GM21390 (cell line): Measurements from ENCODE around the gene CEND1.

ENCODE experiments used
- ATAC-seq: cut with Tn5 transposase; IDR thresholded peaks from one replicate; pipeline ENCODE4 v1.9.1; 2021; ENCODE audit not compliant: unreplicated experiment

Gene CEND1

GRCh38 chr11:789943-790342, at the start of gene CEND1:
CEND1 (minus strand) TSS chr11:790090; CDS start chr11:788576, 1,514 bp downstream.
- ATAC-seq = no peak

GRCh38 chr11:839280-839623, 49.4 kb upstream of the CEND1 start:
- no peak for ATAC-seq

- no peak for ATAC-seq
Observed at GRCh38 chr11:838441-839279, 48.8 kb upstream of the CEND1 start.

GRCh38 chr11:837990-838307, 48.1 kb upstream of the CEND1 start:
- ATAC-seq = no peak

- no peak for ATAC-seq
Observed at GRCh38 chr11:837189-837989, 47.5 kb upstream of the CEND1 start.

GRCh38 chr11:836700-837099, 46.8 kb upstream of the CEND1 start:
- ATAC-seq = no peak

- ATAC-seq = no peak
Observed at GRCh38 chr11:836274-836673, 46.4 kb upstream of the CEND1 start.

- no peak for ATAC-seq
Observed at GRCh38 chr11:834371-835316, 44.8 kb upstream of the CEND1 start.

GRCh38 chr11:833849-834311, 44.0 kb upstream of the CEND1 start:
- ATAC-seq = no peak

- no peak for ATAC-seq
Observed at GRCh38 chr11:833114-833791, 43.4 kb upstream of the CEND1 start.

- ATAC-seq = no peak
Observed at GRCh38 chr11:832529-833113, 42.7 kb upstream of the CEND1 start, which contains the start of gene CD151. CD151 (plus strand) TSS chr11:832952; CDS start chr11:836070, 3,118 bp downstream.

GRCh38 chr11:831961-832528, 42.2 kb upstream of the CEND1 start:
- ATAC-seq = no peak

- ATAC-seq = no peak
Observed at GRCh38 chr11:831118-831864, 41.4 kb upstream of the CEND1 start.

GRCh38 chr11:830295-831117, 40.6 kb upstream of the CEND1 start:
- ATAC-seq = no peak

- ATAC-seq = no peak
Observed at GRCh38 chr11:829847-830294, 40.0 kb upstream of the CEND1 start.

- no peak for ATAC-seq
Observed at GRCh38 chr11:829176-829846, 39.4 kb upstream of the CEND1 start.

GRCh38 chr11:828506-829175, 38.8 kb upstream of the CEND1 start:
- ATAC-seq = no peak
